Left renal cortex interstitium (tissue), 4 donors: ENCODE data around the gene UBE3C. TPM values are rescaled to one million over a fixed set of nuclear protein-coding genes. Genes with fewer than 3 reads are reported as not detected.

Experiments used
- DNase-seq, 4 donors: peaks; one replicate each; pipeline ENCODE4 v3.0.0-alpha.2; 2013; ENCODE audit warnings: low read depth in 4 of 4, low spot score in 2 of 4, missing footprints in 1 of 4
- polyA plus RNA-seq, 4 donors: library from polyadenylated mRNA; unstranded; fragments of 120-200 nt; gene quantifications; one replicate each; pipeline ENCODE4 v1.2.1, GENCODE V29; 2013; ENCODE audit not compliant: insufficient read length in 4 of 4

Gene UBE3C
- polyA plus RNA-seq, 4 donors, result 36.2 to 45.0 (median 44.2) TPM

DNA sequence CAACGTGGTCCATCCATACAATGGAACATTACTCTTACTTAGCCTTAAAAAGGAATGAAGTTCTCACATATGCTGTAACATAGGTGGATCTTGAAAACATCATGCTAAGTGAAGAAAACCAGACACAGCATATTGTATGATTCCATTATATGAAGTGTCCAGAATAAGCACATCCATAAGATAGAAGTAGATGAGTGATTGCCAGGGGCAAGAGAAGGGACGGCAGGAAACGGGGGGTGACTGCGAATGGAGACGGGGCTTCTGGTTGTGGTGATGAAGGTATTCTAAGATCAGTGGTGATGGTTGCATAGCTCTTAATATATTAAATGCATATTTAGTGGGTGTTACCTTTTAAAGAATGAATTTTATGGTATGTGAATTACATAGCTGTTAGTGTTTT is 29.8 kb downstream of the UBE3C start:
- DNase-seq, result no peak

DNA sequence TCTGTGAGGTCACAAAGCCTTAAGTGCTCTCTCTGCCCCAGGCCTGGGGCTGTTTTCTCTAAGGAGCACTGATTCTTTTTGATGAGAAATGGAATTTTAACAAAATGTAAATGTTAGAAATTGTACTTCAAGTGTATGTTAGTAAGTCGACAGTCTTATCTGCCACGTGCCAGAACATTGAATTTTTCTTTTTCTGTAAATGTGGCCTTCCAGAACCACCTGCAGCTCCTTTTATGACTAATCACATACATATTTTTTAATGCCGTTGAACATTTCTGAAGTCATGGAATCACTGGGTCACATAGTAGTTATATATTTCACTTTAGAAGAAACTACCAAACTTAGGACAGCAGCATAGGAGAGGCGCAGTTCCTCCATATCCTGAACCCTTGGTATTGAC is 38.0 kb downstream of the UBE3C start:
- DNase-seq, result no peak

DNA sequence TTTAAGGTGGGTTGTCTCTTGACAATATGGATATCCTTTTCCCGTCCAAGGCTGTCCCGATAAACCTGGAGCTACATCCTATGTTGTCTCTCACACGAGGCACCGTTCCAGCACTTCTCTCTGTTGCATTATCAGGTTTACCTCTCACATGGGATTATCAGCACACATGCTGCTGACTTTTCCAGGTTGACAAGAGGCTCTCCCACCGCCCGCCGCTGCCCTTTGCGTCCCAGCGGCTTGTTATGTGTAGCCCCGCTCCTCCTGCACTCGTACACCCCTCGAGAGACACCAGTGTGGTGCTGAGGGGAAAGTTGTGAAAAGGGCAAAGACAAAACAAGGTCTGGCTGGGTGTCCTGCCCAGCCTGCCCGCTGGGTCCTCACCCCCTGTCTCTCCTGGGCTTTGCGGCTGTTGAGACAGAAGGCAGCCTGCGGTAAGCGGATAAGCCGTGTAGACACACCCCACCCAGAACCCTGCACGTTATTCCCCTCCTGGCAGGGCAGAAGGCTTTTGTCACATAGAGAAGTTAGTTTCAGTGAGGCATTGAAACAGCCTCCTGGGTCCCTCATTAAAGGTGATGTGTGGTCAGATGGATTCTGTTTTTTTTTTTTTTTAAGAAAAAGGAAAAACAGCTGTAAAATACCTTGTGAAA is 38.7 kb downstream of the UBE3C start:
- no peak for DNase-seq

DNA sequence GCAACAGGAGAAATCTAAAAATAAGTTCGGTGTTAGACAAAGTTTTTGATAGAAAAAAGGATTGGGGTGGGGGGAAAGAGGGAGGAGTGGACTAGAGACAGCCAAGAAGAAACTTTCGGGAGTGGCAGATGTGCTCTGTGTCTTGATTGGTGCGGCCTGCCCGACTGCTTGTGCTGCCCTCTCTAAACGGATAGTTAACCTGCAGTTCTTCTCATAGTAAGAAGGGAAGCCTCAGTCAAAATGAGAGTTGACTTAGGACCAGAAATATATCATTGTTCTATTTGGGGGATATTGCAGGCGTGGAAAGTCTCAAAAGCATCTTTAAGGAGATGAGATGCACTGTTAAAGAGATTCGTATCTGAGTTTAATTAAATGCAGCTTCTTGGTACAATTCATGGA is 39.3 kb downstream of the UBE3C start:
- DNase-seq, result no peak

DNA sequence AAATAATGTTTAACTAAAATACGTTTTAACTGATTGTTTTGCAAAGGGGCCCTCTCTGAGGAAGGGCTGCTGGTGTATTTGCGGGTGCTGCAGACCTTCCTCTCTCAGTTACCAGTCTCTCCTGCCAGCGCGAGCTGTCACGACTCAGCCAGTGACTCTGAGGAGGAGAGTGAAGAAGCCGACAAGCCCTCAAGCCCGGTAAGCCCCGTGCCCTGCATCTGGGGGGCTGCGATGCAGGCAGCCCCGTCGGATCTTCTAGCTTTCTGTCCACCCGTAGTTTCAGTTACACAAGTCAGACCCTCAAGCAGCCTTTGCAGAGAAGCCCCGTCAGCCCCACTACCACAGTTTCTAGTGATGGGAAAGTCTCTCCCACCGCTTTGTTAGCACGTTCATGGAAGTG is 45.1 kb downstream of the UBE3C start:
- DNase-seq, result no peak

DNA sequence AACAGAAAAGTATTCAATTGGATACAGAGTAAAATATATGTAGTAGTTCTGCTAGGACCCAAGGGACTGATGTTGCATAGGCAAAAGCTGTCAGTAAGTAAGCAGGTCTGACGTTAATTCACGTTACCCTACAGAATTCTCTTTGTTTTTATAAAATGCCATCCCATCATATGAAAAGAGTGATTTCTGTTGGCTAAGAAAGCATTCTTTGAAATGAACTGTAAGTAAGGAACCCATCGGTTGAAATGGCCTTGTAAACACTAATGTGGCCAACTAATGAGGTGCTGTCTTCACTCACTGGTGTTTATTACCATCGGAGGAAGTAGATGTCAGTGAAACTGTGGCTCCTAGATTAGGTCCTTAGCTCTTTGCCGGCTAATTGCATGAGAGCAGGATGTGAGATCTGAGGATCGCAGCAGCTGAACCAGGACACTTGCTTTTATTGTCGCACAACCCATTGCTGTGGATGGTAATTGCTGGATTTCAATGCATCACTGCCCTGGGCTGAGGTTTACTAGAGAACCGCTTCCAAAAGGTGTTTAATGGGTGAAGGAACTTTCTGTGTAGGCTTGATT is 49.5 kb downstream of the UBE3C start:
- no peak for DNase-seq

DNA sequence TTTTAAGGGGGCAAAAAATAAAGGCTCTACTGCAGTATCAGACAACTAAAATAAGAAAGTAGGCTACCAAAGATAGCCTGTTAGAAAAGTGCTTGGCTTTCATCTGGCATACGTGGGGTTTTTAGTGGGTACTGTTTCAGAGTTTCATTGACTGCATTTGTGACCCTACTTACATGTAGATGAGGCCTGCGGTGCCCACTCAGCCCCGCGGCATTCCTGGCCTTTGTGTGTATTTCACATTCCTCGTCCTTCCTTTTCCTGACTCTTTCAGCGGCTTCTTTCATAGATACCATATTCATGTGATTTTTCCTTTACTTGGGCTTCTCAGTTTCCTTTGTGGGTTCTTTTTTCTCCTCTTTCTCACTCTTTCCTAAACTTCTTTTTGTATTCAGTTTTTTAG is 50.7 kb downstream of the UBE3C start:
- no peak for DNase-seq

DNA sequence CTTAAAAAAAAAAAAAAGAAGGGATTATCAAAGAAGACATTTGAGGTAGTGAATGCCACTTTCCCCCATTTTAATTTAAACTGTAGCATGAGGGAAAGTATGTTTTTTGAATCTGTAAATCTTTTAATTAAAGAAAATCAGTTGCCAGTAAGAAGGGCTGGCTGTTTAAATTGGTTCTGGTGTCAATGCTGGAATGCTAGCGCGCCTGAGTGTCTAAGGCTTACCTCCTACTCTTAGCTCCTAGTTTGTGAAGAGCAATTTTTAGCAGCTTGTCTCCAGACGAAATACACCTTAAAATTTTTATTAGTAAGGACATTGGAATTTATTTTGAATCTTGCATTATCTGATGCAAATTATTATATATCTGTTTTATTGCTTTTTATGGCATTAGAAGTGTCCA is 54.1 kb downstream of the UBE3C start:
- no peak for DNase-seq

DNA sequence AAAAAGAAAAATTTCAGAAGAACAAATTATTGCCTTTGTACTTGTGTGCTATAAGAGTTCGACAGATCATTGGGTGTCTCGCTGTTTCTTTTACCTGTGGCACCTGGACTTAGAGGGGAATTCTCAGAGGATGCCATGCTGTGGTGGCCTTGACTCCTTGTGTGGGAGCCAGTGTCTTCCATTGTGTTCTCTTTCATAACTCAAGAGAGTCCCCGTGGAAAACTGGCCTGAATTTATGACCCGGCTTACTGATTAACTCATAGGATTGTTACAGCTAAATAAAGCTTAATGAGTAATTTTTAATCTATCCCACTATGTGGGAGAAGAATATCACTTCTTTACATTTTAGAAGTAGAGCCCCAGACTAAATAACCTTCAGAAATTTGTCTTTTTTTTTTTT is 54.5 kb downstream of the UBE3C start:
- DNase-seq, result no peak

DNA sequence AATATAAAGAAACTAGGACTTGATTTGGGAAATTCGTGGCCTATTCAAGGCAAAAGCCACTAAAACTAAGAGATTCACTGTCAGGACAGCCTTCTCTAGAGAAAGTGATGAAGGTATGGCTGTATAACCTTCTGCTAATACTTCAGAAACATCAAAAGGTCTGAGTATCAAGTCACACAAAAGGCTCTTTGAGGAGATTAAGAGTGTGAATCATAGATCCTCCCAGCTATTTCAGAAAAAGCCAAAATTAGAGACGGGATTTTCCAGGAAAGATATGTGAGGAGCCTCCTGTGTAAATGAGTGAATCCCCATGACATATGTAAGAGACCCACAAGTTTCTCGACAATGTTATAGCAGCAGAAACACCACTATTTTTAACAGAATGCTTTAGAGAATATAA is 56.2 kb downstream of the UBE3C start:
- no peak for DNase-seq

DNA sequence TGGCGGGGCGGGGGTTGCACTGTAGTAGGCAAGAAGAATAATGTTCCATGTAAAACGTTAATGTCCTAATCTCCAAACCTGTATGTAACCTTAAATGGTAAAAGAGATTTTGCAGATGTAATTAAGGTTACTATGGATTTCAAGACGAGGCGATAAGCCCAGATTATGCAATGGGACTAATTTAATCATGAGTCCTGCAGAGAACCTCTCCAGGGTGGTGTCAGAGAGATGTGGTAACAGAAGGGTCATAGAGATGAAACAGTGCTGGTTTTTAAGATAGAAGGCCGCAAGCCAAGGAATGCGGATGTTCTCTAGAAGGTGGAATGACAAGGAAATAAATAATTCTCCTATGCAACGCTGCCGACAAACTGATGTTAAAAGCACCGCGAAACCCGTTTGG is 57.1 kb downstream of the UBE3C start:
- DNase-seq, result no peak

DNA sequence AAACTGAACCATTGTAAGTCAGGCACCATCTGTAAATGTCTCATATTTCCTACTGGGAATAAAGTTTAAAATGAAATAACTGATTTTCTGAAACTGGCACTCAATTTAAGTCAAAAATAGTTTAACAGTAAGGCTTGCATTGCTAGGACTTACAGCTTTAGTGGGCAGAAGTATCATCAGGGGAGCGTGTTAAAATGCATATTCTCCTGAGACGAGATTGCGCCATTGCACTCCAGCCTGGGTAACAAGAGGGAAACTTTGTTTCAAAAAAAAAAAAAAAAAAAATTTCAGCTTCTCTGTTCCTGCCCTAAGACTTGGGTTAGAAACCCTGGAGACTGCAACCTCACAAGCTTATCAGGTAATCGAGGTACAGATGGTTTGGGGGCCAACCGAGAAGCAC is 65.4 kb downstream of the UBE3C start:
- no peak for DNase-seq

DNA sequence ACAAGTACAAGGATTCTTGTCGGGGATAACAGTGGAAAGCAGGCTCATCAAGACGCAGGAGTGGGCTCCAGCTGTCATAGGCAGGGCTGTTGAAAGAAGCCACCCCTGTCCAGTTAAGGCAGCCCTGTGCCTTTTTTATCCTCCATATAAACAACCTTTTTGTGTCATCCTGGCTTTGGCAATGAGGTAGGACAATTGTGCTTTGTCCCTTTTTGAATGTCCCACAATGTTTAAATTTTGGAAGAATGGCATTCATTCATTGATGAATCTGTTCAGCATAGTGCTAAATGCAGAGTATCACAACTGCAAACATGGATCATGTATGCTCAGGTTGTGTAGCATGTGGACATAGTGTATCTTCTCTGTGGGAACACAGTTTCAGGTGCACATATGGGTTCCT is 66.7 kb downstream of the UBE3C start:
- DNase-seq, result no peak

DNA sequence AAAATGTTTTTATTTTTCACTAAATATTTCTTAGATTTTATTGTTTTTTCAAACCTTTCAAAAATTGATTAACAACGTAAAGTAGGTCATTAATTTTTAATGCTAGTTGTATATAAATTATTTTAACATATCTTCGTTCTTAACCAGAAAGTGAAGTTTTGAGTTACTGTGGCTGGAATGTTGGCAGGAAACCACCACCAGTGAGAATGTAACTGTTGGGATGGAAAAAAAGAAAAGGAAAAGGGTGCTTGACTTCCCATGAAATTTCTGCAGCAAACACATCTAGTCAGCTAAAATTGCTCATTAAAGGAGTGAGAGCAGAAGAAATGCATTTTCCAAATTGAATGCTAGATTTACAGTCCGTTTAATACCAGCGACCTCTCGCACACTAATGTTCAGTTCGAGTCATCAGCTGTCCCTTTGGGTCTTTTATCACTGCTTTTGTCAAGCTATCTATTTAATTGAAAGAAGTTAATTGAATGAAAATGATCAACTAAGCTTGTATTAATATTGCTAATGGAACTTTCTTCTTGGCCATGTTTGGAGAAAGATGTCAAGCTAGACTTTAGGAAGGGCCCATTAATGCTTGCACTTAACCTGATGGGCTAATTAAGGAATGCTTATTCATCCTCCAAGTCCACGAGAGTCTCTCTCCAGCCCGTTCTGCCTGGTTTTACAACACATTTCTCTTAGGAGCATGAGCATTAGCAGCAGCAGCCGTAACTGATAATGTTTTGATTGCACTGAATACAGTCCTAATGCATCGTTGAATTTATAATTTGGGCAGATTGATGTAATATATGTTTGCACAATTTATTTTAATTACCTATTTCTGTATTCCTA is 70.1 kb downstream of the UBE3C start:
- no peak for DNase-seq

DNA sequence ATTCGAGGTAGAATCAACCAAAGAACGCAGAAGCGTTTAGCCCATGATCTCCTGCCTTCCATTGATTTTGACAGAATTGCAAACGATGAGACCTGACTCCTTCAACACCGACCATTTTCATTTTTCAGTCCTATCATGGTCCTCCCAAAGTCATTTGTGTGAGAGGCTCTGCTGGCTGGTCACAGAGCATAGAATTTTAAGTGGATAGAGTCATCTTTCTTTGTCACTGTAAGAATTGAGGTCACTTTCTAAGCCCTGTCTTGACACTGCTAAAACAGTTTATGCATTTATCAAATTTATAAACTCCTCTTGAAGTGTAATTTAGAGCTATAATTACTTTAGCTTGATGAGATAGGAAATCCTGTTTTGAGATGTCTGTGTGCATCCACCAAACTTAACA is 72.0 kb downstream of the UBE3C start:
- no peak for DNase-seq

DNA sequence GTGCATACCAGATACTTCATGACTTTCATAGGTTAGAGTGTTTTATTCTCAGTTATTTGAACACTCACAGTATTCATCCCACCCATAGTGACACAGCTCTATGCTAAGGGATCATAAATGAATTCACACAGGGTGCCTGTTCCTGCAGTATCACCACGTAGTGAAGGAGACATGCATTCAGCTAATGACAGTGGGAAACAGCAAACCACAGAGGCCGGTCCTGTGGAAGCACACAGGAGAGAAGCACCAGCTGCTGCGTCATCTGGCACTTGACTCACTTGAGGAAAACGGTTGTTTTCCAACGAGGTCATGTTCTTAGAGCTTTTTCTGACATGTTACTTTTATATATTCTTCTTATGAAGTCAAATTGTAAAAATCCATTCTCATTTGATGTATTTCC is 73.0 kb downstream of the UBE3C start:
- no peak for DNase-seq

DNA sequence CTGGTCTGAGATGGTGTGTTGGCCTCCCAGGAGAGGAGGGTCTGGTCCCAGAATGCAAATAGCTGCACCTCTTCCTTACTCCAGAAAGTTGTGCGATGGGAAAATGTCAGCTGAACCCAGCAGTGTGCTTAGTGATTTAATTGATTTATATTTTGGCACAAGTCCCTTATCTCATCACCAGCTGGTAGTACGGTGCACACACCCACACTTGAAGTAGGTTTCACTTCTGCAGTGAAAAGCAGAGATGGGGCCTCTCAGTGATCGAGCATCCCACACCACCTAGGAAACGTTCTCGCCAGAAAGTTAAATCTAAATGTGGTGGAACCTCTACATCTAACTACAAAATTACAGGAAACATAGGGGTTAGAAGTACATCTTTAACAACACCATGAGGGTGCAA is 80.4 kb downstream of the UBE3C start:
- DNase-seq, result no peak

DNA sequence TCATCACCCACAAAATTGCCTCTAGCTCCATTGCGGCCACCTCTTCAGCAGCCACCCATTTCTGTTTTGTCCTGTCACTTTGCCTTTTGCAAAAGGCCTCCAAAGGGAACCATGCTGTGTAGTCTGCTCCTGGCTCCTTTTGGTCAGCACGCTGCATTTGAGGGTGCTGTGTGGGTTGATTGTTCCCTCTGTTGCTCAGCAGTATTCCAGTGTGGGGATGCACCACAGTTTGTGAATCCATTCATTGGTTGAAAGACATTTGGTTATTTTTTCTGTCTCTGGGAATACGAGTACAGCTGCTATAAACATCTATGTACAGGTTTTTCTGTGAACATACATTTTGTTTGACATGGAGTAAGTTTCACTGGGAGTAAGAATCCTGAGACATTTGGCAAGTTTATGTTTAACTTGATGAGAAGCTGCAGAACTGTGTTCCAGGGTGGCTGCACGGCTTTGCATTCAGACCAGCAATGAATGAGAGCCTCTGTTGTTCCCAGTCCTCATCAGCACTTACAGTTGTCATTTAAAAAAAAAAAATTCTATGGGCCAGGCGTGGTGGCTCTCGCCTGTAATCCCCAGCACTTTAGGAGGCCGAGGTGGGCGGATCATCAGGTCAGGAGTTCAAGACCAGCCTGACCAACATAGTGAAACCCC is 82.3 kb downstream of the UBE3C start:
- DNase-seq, result no peak

DNA sequence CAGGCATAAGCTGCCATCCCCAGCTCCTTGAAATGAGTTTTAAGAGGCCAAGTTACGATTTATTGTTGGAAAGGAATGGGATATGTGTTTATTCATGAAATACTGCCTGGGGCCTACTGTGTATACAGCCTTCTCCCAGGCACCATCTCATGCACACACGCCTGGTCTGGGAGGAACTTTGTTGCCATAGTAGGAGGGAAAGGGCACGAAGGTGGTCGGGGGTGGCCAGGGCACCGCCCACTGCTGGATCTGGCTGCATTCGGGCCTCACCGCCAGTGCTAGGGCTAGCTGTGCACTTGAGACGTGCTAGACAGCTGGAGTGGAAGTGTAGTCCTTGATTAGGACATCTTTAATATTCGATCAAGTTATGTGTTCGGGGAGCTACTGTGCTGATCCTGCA is 84.0 kb downstream of the UBE3C start:
- no peak for DNase-seq

DNA sequence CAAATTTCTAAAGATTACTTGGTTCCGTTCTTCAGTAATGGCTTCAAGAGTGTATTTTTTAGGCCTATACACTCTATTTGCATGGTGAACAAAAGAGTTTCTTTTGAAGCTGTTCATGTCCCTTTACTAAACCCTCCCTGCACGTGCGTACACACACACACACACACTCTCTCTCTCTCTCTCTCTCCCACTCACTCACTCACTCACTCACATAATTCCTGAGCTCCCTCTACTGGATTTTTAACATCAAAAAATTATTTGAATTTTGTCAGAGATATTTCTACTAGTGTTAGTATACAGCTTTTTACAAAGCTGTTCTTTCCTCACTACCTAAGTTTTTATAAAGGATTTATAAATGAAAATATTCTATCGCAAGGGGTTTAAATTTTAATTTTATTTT is 85.9 kb downstream of the UBE3C start:
- no peak for DNase-seq

DNA sequence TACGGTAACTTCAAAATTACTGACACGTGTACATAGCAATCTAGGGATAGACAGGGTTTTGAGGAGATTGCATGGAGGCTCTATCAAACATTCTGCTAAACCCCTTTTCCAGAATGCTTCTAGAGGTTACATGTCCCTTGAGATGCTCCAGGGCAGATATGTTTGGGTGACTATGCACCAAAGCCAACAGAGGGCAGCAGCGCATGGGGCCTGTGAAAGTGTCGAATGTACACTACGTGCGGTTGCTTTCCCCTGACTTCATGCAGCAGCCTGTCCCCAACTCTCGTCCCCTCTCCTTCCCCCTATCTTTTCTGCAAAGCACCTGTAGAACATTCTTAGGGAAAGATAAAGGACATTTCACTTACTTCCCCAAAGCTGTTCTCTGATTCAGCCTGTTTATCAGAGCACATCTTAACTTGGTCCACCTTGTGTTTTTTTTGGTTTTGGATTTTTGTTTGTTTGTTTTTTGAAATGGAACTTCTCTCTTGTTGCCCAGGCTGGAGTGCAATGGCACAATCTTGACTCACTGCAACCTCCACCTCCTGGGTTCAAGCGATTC is 90.2 kb downstream of the UBE3C start:
- no peak for DNase-seq
